NOMO-1 treated with DMSO at 0.1 percent for 48 hours (cell line): ENCODE results near the gene TTLL5.
"Not testable (repeated sequence)": the region's sequence is repeated elsewhere in the genome, so short reads cannot be mapped to it uniquely, and the experiment has no call there.

Experiments used
- DNase-seq: peaks from one replicate; lab custom pipeline; 2025; ENCODE audit not compliant: unreplicated experiment; lab: John Stamatoyannopoulos, UW

Gene TTLL5

GRCh38 chr14:75904311-75904710, 243.3 kb downstream of the TTLL5 start:
- DNase-seq: no peak

- peak; percentile 7 for DNase-seq
Measured at GRCh38 chr14:75905147-75905904, 244.3 kb downstream of the TTLL5 start.

GRCh38 chr14:75906228-75906627, 245.2 kb downstream of the TTLL5 start:
- no peak for DNase-seq

GRCh38 chr14:75906680-75907280, 245.7 kb downstream of the TTLL5 start:
- peak; percentile 46 for DNase-seq

GRCh38 chr14:75907756-75908359, 246.8 kb downstream of the TTLL5 start:
- no peak for DNase-seq

GRCh38 chr14:75909630-75910029, 248.6 kb downstream of the TTLL5 start:
- DNase-seq: no peak

GRCh38 chr14:75910048-75910447, 249.0 kb downstream of the TTLL5 start:
- DNase-seq: no peak

- DNase-seq: no peak
Measured at GRCh38 chr14:75911883-75912282, 250.8 kb downstream of the TTLL5 start.

- no peak for DNase-seq
Measured at GRCh38 chr14:75913183-75913582, 252.1 kb downstream of the TTLL5 start.

- DNase-seq: no peak
Measured at GRCh38 chr14:75915045-75915444, 254.0 kb downstream of the TTLL5 start.

- DNase-seq: no peak
Measured at GRCh38 chr14:75917322-75917945, 256.4 kb downstream of the TTLL5 start.

- no peak for DNase-seq
Measured at GRCh38 chr14:75917946-75918335, 256.9 kb downstream of the TTLL5 start.

- not testable (repeated sequence) for DNase-seq
Measured at GRCh38 chr14:75920421-75920820, 259.4 kb downstream of the TTLL5 start.

- DNase-seq: not testable (repeated sequence)
Measured at GRCh38 chr14:75925141-75925840, 264.2 kb downstream of the TTLL5 start.

GRCh38 chr14:75926431-75927115, 265.5 kb downstream of the TTLL5 start:
- DNase-seq: no peak

- DNase-seq: no peak
Measured at GRCh38 chr14:75927564-75928087, 266.6 kb downstream of the TTLL5 start.

GRCh38 chr14:75928690-75929181, 267.7 kb downstream of the TTLL5 start:
- no peak for DNase-seq

GRCh38 chr14:75933712-75934296, 272.8 kb downstream of the TTLL5 start:
- DNase-seq: no peak

- DNase-seq: no peak
Measured at GRCh38 chr14:75934998-75935628, 274.1 kb downstream of the TTLL5 start.
